ENCODE results near the gene BNC2.

The BNC2 gene

DNA sequence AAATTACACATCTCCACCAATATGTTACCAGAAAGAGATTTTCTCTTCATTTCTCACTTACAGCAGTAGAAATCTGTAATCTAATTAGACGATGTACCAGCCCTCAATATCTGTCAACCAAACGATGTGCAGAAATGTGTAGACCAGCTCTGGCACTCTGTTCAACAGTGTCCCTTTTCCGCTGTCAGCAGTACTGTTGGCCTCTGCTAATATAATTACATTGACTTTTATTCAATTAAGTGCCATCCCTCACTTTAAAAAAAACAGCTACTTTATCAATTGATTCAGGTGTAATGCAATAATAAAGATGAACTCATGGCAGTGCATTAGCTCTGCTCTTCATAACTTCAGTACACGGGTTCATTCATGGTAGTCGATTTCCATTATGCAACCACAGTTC is 448.4 kb downstream of the BNC2 start:
- Mint-ChIP-seq H3K27ac (no peak overlapping the region), H3K4me1 (no peaks in the 10 kb centered on the region), H3K36me3 (no peaks in the 10 kb centered on the region), H3K4me3 (no peak overlapping the region), H3K9me3 (peaks cover 6% of the 10 kb centered on the region)
- no peak for DNase-seq (ENCODE audit: low spot score in 2 of 2)
- ATAC-seq, result no peak

GRCh38 chr9:16421532-16421931 is 448.9 kb downstream of the BNC2 start:
- no peaks in the 10 kb centered on the region for H3K4me1 Mint-ChIP-seq
- ATAC-seq (no peak), DNase-seq (ENCODE audit: low spot score in 2 of 2) (no peak)
- no peak overlapping the region for H3K4me3 Mint-ChIP-seq
- H3K9me3 Mint-ChIP-seq, result peaks cover 6% of the 10 kb centered on the region
- no peaks in the 10 kb centered on the region for H3K36me3 Mint-ChIP-seq
- H3K27ac Mint-ChIP-seq, result no peak overlapping the region

DNA sequence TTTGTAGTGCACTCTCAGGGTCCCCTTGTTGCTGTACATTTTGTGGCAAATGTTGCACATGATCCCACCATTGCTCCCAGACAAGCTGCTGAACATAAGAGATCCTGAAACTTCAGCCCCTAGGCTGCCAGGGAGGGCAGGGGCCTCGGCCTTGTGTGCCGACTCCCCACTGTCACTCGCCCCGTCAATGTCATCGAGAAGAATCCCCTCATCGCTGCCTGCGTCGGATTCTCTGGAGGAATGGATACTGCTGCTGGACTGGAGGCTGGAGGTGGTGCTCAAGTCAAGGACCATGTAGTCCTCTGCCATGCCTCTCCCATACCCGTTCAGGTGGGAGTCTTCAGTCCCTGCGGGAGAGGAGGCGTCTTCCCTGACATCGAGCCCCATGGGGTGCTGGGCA is 451.3 kb downstream of the BNC2 start:
- Mint-ChIP-seq H3K36me3 (no peaks in the 10 kb centered on the region), H3K9me3 (peaks cover 8% of the 10 kb centered on the region)
- ATAC-seq, result no peak

GRCh38 chr9:16418721-16419120 is 451.7 kb downstream of the BNC2 start:
- Mint-ChIP-seq H3K4me3 (no peak overlapping the region), H3K4me1 (no peaks in the 10 kb centered on the region), H3K36me3 (no peaks in the 10 kb centered on the region), H3K9me3 (peaks cover 10% of the 10 kb centered on the region), H3K27ac (no peak overlapping the region)
- ATAC-seq (no peak), DNase-seq (ENCODE audit: low spot score in 2 of 2) (no peak)

More for the DNA sequence above, 451.3 kb downstream of the BNC2 start:
- DNase-seq (ENCODE audit: low spot score in 2 of 2), result no peak
- no peak overlapping the region for H3K4me3 Mint-ChIP-seq
- no peaks in the 10 kb centered on the region for H3K4me1 Mint-ChIP-seq
- H3K27ac Mint-ChIP-seq, result no peak overlapping the region

DNA sequence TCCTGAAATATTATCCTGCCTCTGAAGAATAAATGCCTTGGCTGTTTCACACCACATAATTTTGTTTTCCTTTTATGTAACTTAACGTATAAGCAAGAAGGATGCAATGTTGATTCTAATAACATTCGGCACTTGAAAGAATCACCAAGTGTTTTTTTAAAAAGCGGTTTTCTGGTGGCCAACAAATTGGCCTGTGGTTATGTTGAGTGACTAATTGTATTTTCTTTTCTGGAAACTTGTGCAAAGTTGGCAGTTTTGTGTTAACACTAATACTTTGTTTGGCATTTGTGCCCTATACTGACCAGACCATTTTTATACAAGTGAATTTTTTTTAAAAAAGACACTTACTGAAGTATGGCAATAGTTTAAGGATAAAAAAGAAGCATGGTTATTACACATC is 452.7 kb downstream of the BNC2 start:
- H3K9me3 Mint-ChIP-seq, result peaks cover 10% of the 10 kb centered on the region
- no peaks in the 10 kb centered on the region for H3K36me3 Mint-ChIP-seq
- DNase-seq (ENCODE audit: low spot score in 2 of 2) (no peak), ATAC-seq (no peak)
- H3K27ac Mint-ChIP-seq, result no peak overlapping the region
- no peak overlapping the region for H3K4me3 Mint-ChIP-seq
- no peaks in the 10 kb centered on the region for H3K4me1 Mint-ChIP-seq

- Mint-ChIP-seq H3K4me1 (no peaks in the 10 kb centered on the region), H3K36me3 (no peaks in the 10 kb centered on the region), H3K9me3 (peaks cover 13% of the 10 kb centered on the region), H3K4me3 (no peak overlapping the region), H3K27ac (no peak overlapping the region)
- ATAC-seq (no peak), DNase-seq (ENCODE audit: low spot score in 2 of 2) (no peak)
Measured at GRCh38 chr9:16417161-16417560, 453.3 kb downstream of the BNC2 start.

DNA sequence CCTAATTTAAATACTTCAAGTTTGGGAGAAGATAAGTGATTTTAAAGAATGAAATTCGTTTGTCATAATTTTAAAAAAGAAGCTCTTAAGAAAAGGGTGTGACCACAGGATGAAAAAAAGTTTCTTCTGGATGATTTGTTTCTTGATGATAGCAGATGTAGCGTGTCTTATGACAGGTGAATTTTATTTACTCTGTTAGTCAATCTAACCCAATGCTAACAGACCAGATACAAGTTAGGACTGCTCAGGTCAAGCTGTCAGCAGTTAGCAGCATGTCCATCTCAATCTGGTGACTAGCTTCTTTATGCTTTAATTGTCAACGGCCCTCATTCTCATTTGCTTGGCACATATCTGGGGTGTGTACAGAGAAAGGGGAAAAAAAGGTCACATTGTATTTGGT is 456.0 kb downstream of the BNC2 start:
- no peak overlapping the region for H3K4me3 Mint-ChIP-seq
- H3K4me1 Mint-ChIP-seq, result no peaks in the 10 kb centered on the region
- no peaks in the 10 kb centered on the region for H3K36me3 Mint-ChIP-seq
- peaks cover 16% of the 10 kb centered on the region for H3K9me3 Mint-ChIP-seq
- H3K27ac Mint-ChIP-seq, result no peak overlapping the region
- ATAC-seq, result no peak
- DNase-seq (ENCODE audit: low spot score in 2 of 2), result no peak

- DNase-seq (ENCODE audit: low spot score in 2 of 2), result no peak
- Mint-ChIP-seq H3K9me3 (peaks cover 16% of the 10 kb centered on the region), H3K4me1 (no peaks in the 10 kb centered on the region), H3K27ac (no peak overlapping the region), H3K36me3 (no peaks in the 10 kb centered on the region), H3K4me3 (no peak overlapping the region)
- no peak for ATAC-seq
Measured at GRCh38 chr9:16413509-16414016, 456.9 kb downstream of the BNC2 start.

DNA sequence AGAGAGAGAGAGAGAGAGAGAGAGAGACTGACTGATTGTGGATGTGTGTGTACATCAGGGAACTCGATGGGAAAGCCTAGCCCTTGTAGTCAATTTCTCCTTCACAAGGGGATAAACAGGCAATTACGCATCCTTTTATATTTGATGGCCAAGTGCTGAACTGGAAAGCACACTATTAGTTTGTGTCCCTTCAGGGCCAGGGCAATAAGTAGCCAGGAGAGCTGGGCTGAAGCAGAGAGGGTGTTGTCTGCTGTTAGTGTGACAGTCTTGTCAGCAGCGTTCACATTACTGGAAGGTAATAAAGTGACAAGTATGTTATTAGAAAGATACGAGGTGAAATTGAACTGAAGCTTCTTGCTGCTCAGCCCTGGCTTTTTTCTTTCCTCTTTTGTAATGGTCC is 457.7 kb downstream of the BNC2 start:
- H3K36me3 Mint-ChIP-seq, result no peaks in the 10 kb centered on the region
- H3K4me1 Mint-ChIP-seq, result no peaks in the 10 kb centered on the region
- H3K4me3 Mint-ChIP-seq, result no peak overlapping the region
- ATAC-seq (no peak), DNase-seq (ENCODE audit: low spot score in 2 of 2) (no peak)
- H3K27ac Mint-ChIP-seq, result no peak overlapping the region
- peaks cover 16% of the 10 kb centered on the region for H3K9me3 Mint-ChIP-seq

GRCh38 chr9:16411311-16411710 is 459.2 kb downstream of the BNC2 start:
- Mint-ChIP-seq H3K4me3 (no peak overlapping the region), H3K36me3 (no peaks in the 10 kb centered on the region), H3K4me1 (no peaks in the 10 kb centered on the region), H3K9me3 (peaks cover 16% of the 10 kb centered on the region), H3K27ac (no peak overlapping the region)
- ATAC-seq, result no peak
- no peak for DNase-seq (ENCODE audit: low spot score in 2 of 2)

DNA sequence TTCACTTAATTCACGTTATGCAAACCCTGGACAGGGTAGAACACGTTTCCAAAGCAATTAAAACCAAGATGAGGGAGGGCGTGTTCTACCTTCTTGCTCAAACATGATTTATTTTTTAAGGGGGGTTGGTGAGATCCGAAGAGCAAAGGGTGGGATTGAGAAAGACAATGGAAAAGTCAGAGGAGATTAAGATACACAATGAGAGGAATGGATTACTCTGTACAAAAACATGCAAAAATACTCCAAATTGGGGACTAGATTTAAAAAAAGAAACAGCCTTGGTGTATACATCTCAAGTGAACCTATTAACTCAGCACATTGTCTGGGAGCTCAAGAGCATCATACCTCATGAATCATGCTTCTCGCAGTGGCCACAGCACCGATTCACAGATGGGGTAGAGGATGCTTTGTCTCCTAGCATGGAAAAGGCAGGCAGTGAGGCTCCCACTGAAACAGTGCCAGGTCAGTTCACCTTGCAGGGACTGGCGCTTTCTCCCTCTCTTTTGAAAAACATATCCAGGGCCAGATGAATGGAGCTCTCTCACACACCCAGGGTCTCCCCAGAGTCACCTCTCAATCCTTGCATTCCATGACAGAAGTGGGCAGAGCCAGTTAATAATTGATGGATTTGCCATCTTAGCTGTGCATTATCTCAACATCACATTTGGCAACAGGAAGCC is 459.7 kb downstream of the BNC2 start:
- Mint-ChIP-seq H3K36me3 (no peaks in the 10 kb centered on the region), H3K4me3 (no peak overlapping the region), H3K4me1 (no peaks in the 10 kb centered on the region), H3K9me3 (peaks cover 16% of the 10 kb centered on the region), H3K27ac (no peak overlapping the region)
- DNase-seq (ENCODE audit: low spot score in 2 of 2) (no peak), ATAC-seq (no peak)

- no peak overlapping the region for H3K4me3 Mint-ChIP-seq
- H3K4me1 Mint-ChIP-seq, result no peaks in the 10 kb centered on the region
- DNase-seq (ENCODE audit: low spot score in 2 of 2) (no peak), ATAC-seq (no peak)
- peaks cover 15% of the 10 kb centered on the region for H3K9me3 Mint-ChIP-seq
- H3K36me3 Mint-ChIP-seq, result no peaks in the 10 kb centered on the region
- H3K27ac Mint-ChIP-seq, result no peak overlapping the region
Measured at GRCh38 chr9:16407617-16408016, 462.9 kb downstream of the BNC2 start.

DNA sequence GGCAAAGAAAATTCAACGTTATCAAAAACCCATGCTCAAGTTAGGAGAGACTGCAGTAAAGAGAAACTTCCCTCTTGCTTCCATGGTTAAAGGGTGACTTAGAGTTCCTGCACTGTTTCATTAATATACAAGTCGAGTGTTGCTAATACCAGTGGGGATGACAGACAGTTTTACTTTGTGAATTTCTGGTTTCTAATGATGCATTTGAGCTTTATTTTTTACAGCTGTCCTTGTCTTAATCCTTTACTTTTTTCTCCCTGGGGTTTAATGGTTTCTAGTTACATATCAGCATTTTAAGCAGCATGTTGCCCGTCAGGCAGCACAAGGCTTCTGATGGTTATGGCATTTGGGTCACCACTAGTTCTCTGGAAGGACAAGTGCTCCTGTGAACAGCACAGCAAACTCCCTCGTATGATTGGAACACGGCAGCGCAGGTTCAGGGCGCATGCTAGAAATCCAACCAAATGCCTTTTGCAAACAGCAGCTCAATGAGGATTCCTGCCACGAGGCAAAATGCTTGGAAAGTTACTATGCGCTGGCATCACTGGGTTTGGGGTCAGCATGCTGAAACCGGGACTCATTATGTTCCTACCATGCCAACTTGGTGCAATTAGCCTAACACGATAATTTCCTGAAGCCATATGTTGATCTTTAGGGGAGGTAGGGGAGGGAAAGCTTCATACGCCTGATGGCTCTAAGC is 463.8 kb downstream of the BNC2 start:
- Mint-ChIP-seq H3K4me3 (no peak overlapping the region), H3K9me3 (peaks cover 12% of the 10 kb centered on the region), H3K4me1 (no peaks in the 10 kb centered on the region), H3K36me3 (no peaks in the 10 kb centered on the region), H3K27ac (no peak overlapping the region)
- ATAC-seq, result no peak
- no peak for DNase-seq (ENCODE audit: low spot score in 2 of 2)

DNA sequence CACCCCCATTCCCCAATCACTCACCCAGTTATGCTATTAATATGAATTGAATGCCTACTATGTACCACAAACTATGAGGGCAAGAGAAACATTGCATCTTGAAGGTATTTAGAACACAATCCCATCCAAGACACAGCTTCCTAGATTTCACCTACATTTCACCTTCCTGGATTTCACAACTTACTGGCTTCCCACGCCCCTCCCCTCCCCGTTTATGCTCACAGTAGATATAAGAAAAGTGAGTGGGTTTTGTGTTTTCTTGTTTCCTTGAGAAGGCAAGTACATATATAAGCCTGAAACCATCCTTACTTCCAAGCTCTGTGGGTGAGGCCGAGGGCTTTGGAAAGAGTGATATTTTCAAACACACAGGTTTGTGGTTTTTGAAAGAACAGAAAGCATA is 465.0 kb downstream of the BNC2 start:
- H3K36me3 Mint-ChIP-seq, result no peaks in the 10 kb centered on the region
- DNase-seq (ENCODE audit: low spot score in 2 of 2), result no peak
- H3K4me3 Mint-ChIP-seq, result no peak overlapping the region
- no peak overlapping the region for H3K27ac Mint-ChIP-seq
- ATAC-seq, result no peak
- H3K4me1 Mint-ChIP-seq, result no peaks in the 10 kb centered on the region
- peaks cover 15% of the 10 kb centered on the region for H3K9me3 Mint-ChIP-seq

DNA sequence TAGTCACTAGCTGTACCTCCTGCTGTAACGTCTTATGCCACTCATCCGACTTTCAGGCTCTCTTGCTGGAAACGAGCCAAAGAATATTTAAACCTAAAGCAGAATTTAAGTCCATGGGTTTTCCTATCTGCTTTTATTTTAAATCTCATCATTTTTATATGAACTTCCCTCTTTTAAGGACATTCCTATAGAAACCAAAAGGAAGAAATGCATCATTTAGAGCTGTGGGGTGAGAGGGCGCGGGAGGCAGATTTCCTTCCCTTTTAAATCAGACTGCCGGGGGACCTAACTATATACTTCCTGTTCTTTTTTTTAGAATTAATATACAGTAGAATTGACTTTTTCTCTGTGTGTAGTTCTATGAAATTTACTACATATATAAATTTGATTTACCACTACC is 468.8 kb downstream of the BNC2 start:
- Mint-ChIP-seq H3K4me3 (no peak overlapping the region), H3K9me3 (peaks cover 17% of the 10 kb centered on the region), H3K36me3 (no peaks in the 10 kb centered on the region), H3K27ac (no peak overlapping the region), H3K4me1 (no peaks in the 10 kb centered on the region)
- ATAC-seq, result no peak
- DNase-seq (ENCODE audit: low spot score in 2 of 2), result no peak

DNA sequence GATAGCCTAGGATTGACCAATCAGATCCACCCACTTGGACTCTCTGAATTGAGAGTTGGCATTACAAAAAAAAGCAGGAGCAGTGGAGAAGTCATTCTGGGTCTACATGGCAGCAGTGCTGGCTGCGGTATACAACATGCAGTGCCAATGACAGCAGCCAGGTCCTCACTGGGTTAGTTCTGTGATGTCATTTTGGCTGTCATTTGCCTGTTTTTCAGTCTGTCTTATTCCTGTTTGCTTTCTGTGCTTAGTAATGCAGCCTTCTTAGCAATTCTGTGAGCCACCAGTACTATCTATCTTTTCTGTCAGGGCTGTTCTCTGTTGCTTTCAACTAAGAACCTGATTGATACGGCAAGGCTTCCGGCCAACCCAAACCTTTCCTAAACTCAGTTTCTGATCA is 471.8 kb downstream of the BNC2 start:
- H3K9me3 Mint-ChIP-seq, result peaks cover 22% of the 10 kb centered on the region
- no peaks in the 10 kb centered on the region for H3K4me1 Mint-ChIP-seq
- no peaks in the 10 kb centered on the region for H3K36me3 Mint-ChIP-seq
- H3K27ac Mint-ChIP-seq, result no peak overlapping the region
- H3K4me3 Mint-ChIP-seq, result no peak overlapping the region
- no peak for DNase-seq (ENCODE audit: low spot score in 2 of 2)
- ATAC-seq, result no peak

Data from stimulated activated effector memory CD8-positive, alpha-beta T cell treated with anti-CD3 and anti-CD28 coated beads, Interleukin-12 subunit alpha, Interleukin-12 subunit beta, amount 100 ng/mL, for 72 hours (primary cell).